Measurements from ENCODE around the gene ORAI2. TPM values are rescaled to one million over a fixed set of nuclear protein-coding genes. Genes with fewer than 3 reads are reported as not detected.

The ORAI2 gene
- polyA plus RNA-seq, 1 donor (not counting 4 experiments of a cell fraction or from before 2014, with no cell fraction given), result 2.0 TPM

- no peak overlapping the region for H3K9ac ChIP-seq (ENCODE audit: control insufficient read depth, extremely low read depth, insufficient read depth, low read length)
- H3K4me2 ChIP-seq (ENCODE audit: control insufficient read depth, extremely low read depth, insufficient read depth, low read depth, low read length), result no peak overlapping the region
- H2AFZ ChIP-seq (ENCODE audit: control insufficient read depth, low read length), result no peak overlapping the region
- H3K27me3 ChIP-seq (ENCODE audit: control insufficient read depth, extremely low read depth, insufficient read depth, low read length), result no peaks in the 10 kb centered on the region
- no peaks in the 10 kb centered on the region for H4K20me1 ChIP-seq (ENCODE audit: control insufficient read depth, extremely low read depth, insufficient read depth, low read length)
- peaks cover 20 to 26% of the 10 kb centered on the region in 2 experiments for H3K36me3 ChIP-seq (ENCODE audit: control insufficient read depth in 2 of 2, extremely low read depth in 1 of 2, insufficient read depth in 2 of 2, low read length in 2 of 2)
- TF ChIP-seq CTCF (optimal IDR thresholded peaks at IDR 0.05 in 1 of 3, IDR thresholded peaks at IDR 0.05 in 1 of 3, conservative IDR thresholded peaks at IDR 0.05 in 1 of 3; ENCODE audit: extremely low read depth in 1 of 3, insufficient read depth in 2 of 3, low read length in 3 of 3), result no peak
- TF ChIP-seq EZH2 (IDR thresholded peaks at IDR 0.05; ENCODE audit: low read length), result no peak
- H3K4me1 ChIP-seq (ENCODE audit: control insufficient read depth, extremely low read depth, insufficient read depth, low read length), result no peaks in the 10 kb centered on the region
- FAIRE-seq (no peak), DNase-seq (ENCODE audit: low read depth, low spot score) (no peak)
- H3K79me2 ChIP-seq (ENCODE audit: control insufficient read depth, insufficient read depth, low read length), result no peaks in the 10 kb centered on the region
- H3K9me3 ChIP-seq (ENCODE audit: control insufficient read depth, low read depth, low read length), result no peaks in the 10 kb centered on the region
- H3K27ac ChIP-seq (ENCODE audit: control insufficient read depth, insufficient read depth, low read length), result no peak overlapping the region
- no peak overlapping the region for H3K4me3 ChIP-seq (ENCODE audit: control insufficient read depth in 2 of 3, extremely low read depth in 1 of 3, insufficient read depth in 2 of 3, low read depth in 1 of 3, low read length in 3 of 3)
- dilution Hi-C loops (cut with MboI; ENCODE audit: extremely low pct_ligation_motif_present, low sequenced_read_pairs), result no loop called here
- H3K9me1 ChIP-seq (ENCODE audit: control insufficient read depth, extremely low read depth, insufficient read depth, low read length), result no peaks in the 10 kb centered on the region
These were observed 9.2 kb upstream of the ORAI2 start for GRCh38 chr7:102424129-102424551.

GRCh38 chr7:102424787-102425218 is 8.6 kb upstream of the ORAI2 start:
- H3K9me1 ChIP-seq (ENCODE audit: control insufficient read depth, extremely low read depth, insufficient read depth, low read length), result no peaks in the 10 kb centered on the region
- dilution Hi-C loops (cut with MboI; ENCODE audit: extremely low pct_ligation_motif_present, low sequenced_read_pairs), result no loop called here
- H3K36me3 ChIP-seq (ENCODE audit: control insufficient read depth in 2 of 2, extremely low read depth in 1 of 2, insufficient read depth in 2 of 2, low read length in 2 of 2), result peaks cover 18 to 23% of the 10 kb centered on the region in 2 experiments
- H4K20me1 ChIP-seq (ENCODE audit: control insufficient read depth, extremely low read depth, insufficient read depth, low read length), result no peaks in the 10 kb centered on the region
- DNase-seq (ENCODE audit: low read depth, low spot score) (no peak), FAIRE-seq (no peak)
- no peaks in the 10 kb centered on the region for H3K27me3 ChIP-seq (ENCODE audit: control insufficient read depth, extremely low read depth, insufficient read depth, low read length)
- H3K27ac ChIP-seq (ENCODE audit: control insufficient read depth, insufficient read depth, low read length), result no peak overlapping the region
- no peak overlapping the region for H3K4me2 ChIP-seq (ENCODE audit: control insufficient read depth, extremely low read depth, insufficient read depth, low read depth, low read length)
- no peaks in the 10 kb centered on the region for H3K9me3 ChIP-seq (ENCODE audit: control insufficient read depth, low read depth, low read length)
- no peak overlapping the region for H3K4me3 ChIP-seq (ENCODE audit: control insufficient read depth in 2 of 3, extremely low read depth in 1 of 3, insufficient read depth in 2 of 3, low read depth in 1 of 3, low read length in 3 of 3)
- H3K79me2 ChIP-seq (ENCODE audit: control insufficient read depth, insufficient read depth, low read length), result no peaks in the 10 kb centered on the region
- H2AFZ ChIP-seq (ENCODE audit: control insufficient read depth, low read length), result no peak overlapping the region
- TF ChIP-seq CTCF (optimal IDR thresholded peaks at IDR 0.05 in 1 of 3, IDR thresholded peaks at IDR 0.05 in 1 of 3, conservative IDR thresholded peaks at IDR 0.05 in 1 of 3; ENCODE audit: extremely low read depth in 1 of 3, insufficient read depth in 2 of 3, low read length in 3 of 3) (no peak), EZH2 (IDR thresholded peaks at IDR 0.05; ENCODE audit: low read length) (no peak)
- no peak overlapping the region for H3K9ac ChIP-seq (ENCODE audit: control insufficient read depth, extremely low read depth, insufficient read depth, low read length)
- no peaks in the 10 kb centered on the region for H3K4me1 ChIP-seq (ENCODE audit: control insufficient read depth, extremely low read depth, insufficient read depth, low read length)
